ACC112 (cell line): ENCODE data around the gene RAI1.

Experiments
- H2AFZ ChIP-seq: fragments of 200-600 bp; sonication (generic); one replicate; pipeline ENCODE4 v1.6.0; 2017; ENCODE audit warnings: antibody characterized with exemption, low read length; ENCODE audit not compliant: unreplicated experiment
- H3K27ac ChIP-seq: fragments of 200-600 bp; sonication (generic); 2 replicates; pipeline ENCODE4 v1.5.1; 2014; ENCODE audit warnings: low read depth, mild to moderate bottlenecking, antibody characterized with exemption, low read length, moderate library complexity
- H3K27me3 ChIP-seq: fragments of 200-600 bp; sonication (generic); 2 replicates; pipeline ENCODE4 v1.6.1; 2014; ENCODE audit warnings: mild to moderate bottlenecking, antibody characterized with exemption, low read length, moderate library complexity, mixed read lengths; ENCODE audit not compliant: insufficient read depth
- H3K36me3 ChIP-seq: fragments of 200-600 bp; sonication (generic); 2 replicates; pipeline ENCODE4 v1.6.1; 2016; ENCODE audit warnings: mild to moderate bottlenecking, antibody characterized with exemption, low read length, moderate library complexity, mixed read lengths; ENCODE audit not compliant: insufficient read depth
- H3K4me1 ChIP-seq: fragments of 200-600 bp; sonication (generic); one replicate; pipeline ENCODE4 v1.6.1; 2016; ENCODE audit warnings: low read length, mixed read lengths; ENCODE audit not compliant: insufficient read depth, unreplicated experiment, control insufficient read depth
- H3K4me3 ChIP-seq: fragments of 200-600 bp; sonication (generic); 2 replicates; pipeline ENCODE4 v1.5.1; 2014; ENCODE audit warnings: mild to moderate bottlenecking, low read depth, low read length
- H3K79me2 ChIP-seq: fragments of 200-600 bp; sonication (generic); one replicate; pipeline ENCODE4 v1.6.0; 2016; ENCODE audit warnings: low read length; ENCODE audit not compliant: control insufficient read depth, unreplicated experiment, insufficient read depth

The RAI1 gene

GRCh38 chr17:17727111-17727659 is 45.9 kb downstream of the RAI1 start:
- Histone ChIP-seq H2AFZ (no peak overlapping the region), H3K27ac (no peak overlapping the region), H3K4me3 (no peak overlapping the region), H3K79me2 (peaks cover 46% of the 10 kb centered on the region), H3K27me3 (no peaks in the 10 kb centered on the region), H3K36me3 (no peaks in the 10 kb centered on the region), H3K4me1 (peaks cover 12% of the 10 kb centered on the region)

GRCh38 chr17:17728146-17728545 is 46.9 kb downstream of the RAI1 start:
- Histone ChIP-seq H2AFZ (no peak overlapping the region), H3K36me3 (no peaks in the 10 kb centered on the region), H3K4me1 (peaks cover 12% of the 10 kb centered on the region), H3K4me3 (no peak overlapping the region), H3K79me2 (peaks cover 38% of the 10 kb centered on the region), H3K27me3 (no peaks in the 10 kb centered on the region), H3K27ac (no peak overlapping the region)

GRCh38 chr17:17728550-17729251 is 47.4 kb downstream of the RAI1 start:
- Histone ChIP-seq H3K4me1 (peaks cover 17% of the 10 kb centered on the region), H3K27me3 (no peaks in the 10 kb centered on the region), H3K79me2 (peaks cover 41% of the 10 kb centered on the region), H3K36me3 (no peaks in the 10 kb centered on the region), H3K4me3 (no peak overlapping the region), H2AFZ (no peak overlapping the region), H3K27ac (no peak overlapping the region)

GRCh38 chr17:17729620-17730249 is 48.5 kb downstream of the RAI1 start:
- no peaks in the 10 kb centered on the region for H3K27me3 ChIP-seq
- H2AFZ ChIP-seq, result no peak overlapping the region
- H3K36me3 ChIP-seq, result no peaks in the 10 kb centered on the region
- no peak overlapping the region for H3K4me3 ChIP-seq
- H3K27ac ChIP-seq, result no peak overlapping the region
- peaks cover 20% of the 10 kb centered on the region for H3K4me1 ChIP-seq
- peaks cover 42% of the 10 kb centered on the region for H3K79me2 ChIP-seq

GRCh38 chr17:17730250-17730935 is 49.1 kb downstream of the RAI1 start:
- Histone ChIP-seq H3K27me3 (no peaks in the 10 kb centered on the region), H3K4me1 (peaks cover 20% of the 10 kb centered on the region), H3K36me3 (no peaks in the 10 kb centered on the region), H2AFZ (no peak overlapping the region), H3K79me2 (peaks cover 38% of the 10 kb centered on the region), H3K4me3 (no peak overlapping the region), H3K27ac (no peak overlapping the region)

- H3K4me1 ChIP-seq, result peaks cover 23% of the 10 kb centered on the region
- H3K27me3 ChIP-seq, result no peaks in the 10 kb centered on the region
- no peak overlapping the region; the same call in 1 of the 2 replicates for H3K27ac ChIP-seq
- peaks cover 42% of the 10 kb centered on the region for H3K79me2 ChIP-seq
- H3K4me3 ChIP-seq, result no peak overlapping the region
- no peak overlapping the region for H2AFZ ChIP-seq
- no peaks in the 10 kb centered on the region for H3K36me3 ChIP-seq
These were observed 51.2 kb downstream of the RAI1 start for GRCh38 chr17:17732444-17732843.

- H3K4me3 ChIP-seq, result no peak overlapping the region
- H3K27ac ChIP-seq, result peak overlapping the region; percentile 27
- H2AFZ ChIP-seq, result no peak overlapping the region
- no peaks in the 10 kb centered on the region for H3K36me3 ChIP-seq
- H3K79me2 ChIP-seq, result peaks cover 41% of the 10 kb centered on the region
- H3K27me3 ChIP-seq, result no peaks in the 10 kb centered on the region
- peaks cover 23% of the 10 kb centered on the region for H3K4me1 ChIP-seq
These were observed 51.8 kb downstream of the RAI1 start for GRCh38 chr17:17732892-17733670.

GRCh38 chr17:17736205-17737183 is 55.2 kb downstream of the RAI1 start:
- peaks cover 48% of the 10 kb centered on the region for H3K79me2 ChIP-seq

GRCh38 chr17:17737961-17738894 is 57.0 kb downstream of the RAI1 start:
- H3K4me1 ChIP-seq, result peaks cover 56% of the 10 kb centered on the region
- peaks cover 61% of the 10 kb centered on the region for H3K79me2 ChIP-seq
- no peaks in the 10 kb centered on the region for H3K27me3 ChIP-seq
- H3K36me3 ChIP-seq, result no peaks in the 10 kb centered on the region
- no peak overlapping the region for H3K4me3 ChIP-seq
- H2AFZ ChIP-seq, result no peak overlapping the region
- no peak overlapping the region for H3K27ac ChIP-seq

More at GRCh38 chr17:17736205-17737183, 55.2 kb downstream of the RAI1 start:
- Histone ChIP-seq H3K4me3 (no peak overlapping the region), H3K36me3 (no peaks in the 10 kb centered on the region), H2AFZ (no peak overlapping the region), H3K4me1 (peaks cover 50% of the 10 kb centered on the region), H3K27ac (no peak overlapping the region), H3K27me3 (no peaks in the 10 kb centered on the region)
